HG02870 (cell line): Measurements from ENCODE around the gene PHF10.

Source experiments
- ATAC-seq: cut with Tn5 transposase; IDR thresholded peaks from one replicate; pipeline ENCODE4 v1.9.1; 2021; ENCODE audit warnings: mild to moderate bottlenecking, moderate library complexity; ENCODE audit not compliant: unreplicated experiment

PHF10 gene

DNA sequence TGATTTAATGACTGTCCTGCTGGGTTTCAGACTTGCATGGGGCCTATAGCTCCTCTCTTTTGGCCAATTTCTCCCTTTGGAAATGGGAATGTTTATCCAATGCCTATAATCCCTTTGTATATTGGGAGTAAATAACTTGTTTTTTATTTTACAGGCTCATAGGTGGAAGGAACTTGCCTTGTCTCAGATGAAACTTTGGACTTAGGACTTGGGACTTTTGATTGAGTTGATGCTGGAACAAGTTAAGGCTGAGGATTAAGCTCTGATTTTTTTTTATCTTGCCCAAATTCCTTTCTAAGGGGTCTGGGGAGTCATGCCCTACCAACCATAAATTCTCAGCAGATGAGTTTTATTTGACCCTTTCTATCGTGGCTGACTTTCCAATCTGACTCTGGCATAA lies 46.0 kb downstream of the PHF10 start:
- ATAC-seq: no peak

DNA sequence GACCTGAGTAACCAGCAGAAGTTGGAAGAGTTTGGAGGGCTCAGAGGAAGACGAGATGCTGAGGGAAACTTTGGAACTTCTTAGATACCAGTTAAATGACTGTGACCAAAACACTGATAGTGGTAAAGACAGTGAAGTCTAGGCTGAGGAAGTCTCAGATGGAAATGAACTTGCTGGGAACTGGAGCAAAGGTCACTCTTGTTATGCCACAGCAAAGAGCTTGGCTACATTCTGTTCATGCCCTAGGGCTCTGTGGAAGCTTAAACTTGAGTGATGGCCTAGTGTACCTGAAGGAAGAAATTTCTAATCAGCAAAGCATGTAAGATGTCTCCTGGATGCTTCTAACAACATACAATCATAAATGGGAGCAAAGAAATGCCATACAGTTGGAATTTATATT lies 47.2 kb downstream of the PHF10 start:
- no peak for ATAC-seq

DNA sequence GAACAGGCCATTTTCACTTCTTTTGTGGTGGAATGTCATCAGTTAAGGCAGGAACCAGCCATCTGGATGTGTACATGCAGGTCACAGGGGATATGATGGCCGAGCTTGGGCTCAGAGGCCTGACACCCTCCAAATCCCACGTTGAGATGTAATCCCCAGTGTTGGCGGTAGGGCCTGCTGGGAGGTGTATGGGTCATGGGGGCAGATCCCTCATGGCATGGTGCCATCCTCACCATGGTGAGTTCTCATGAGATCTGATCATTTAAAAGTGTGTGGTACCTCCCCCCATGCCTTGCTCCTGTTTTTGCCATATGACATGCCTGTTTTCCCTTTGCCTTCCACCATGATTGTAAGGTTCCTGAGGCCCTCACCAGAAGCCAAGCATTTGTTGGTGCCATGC lies 49.3 kb downstream of the PHF10 start:
- no peak for ATAC-seq

DNA sequence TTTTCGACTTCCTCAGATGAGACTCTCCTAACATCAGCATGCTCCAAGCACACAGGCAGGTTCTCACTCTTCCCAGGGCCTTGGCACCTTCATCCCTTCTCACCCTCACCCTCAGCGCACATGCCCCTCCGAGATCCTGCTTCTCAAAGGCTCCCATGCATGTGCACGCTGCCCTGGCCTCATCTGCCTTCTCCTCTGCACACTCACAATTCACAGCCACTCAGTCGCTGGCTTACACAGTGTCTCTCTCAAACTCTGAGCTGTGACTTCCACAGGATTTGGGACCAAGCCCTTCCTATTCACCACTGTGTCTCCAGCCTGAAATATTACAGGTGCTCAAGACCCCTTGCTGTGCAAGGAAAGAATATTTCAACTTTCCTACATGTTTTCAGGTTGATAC lies 52.7 kb downstream of the PHF10 start:
- no peak for ATAC-seq

DNA sequence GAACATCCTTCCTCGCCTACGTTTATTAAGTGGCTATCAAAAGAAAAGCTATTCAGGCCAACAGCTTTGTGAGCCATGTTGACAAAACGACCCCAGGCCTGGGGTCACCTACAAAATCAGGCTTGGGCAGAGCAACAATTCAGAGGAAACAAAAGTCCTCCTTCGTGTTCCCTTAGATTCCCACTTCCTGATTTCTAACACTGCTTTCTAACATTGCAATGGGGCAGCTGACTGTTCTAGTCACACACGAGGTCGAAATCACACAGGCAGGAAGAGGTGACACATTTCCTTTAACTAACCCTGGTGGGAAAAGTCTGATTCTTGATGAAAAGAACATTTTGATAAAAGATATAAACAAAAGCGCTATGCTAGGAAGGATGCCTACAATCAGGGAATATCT lies 54.4 kb downstream of the PHF10 start:
- ATAC-seq: no peak

DNA sequence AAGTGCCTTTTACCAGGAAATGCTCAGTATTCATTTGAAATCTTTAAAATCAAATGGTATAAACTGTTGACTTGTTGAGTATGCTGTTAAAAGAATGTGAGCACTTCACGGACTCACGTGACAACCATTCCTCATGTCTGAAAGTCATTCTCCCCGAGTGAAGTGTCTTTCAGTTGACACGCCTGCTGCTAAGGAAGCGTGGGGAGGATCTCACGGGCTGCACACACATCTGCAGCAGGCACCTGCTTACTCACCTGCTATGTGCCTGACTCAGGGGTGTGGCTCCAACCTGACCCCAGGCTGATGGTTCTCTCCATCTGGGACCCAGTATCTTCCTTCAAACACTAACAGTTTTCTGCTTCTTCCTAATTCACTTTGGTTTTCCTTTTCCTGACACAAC lies 55.2 kb downstream of the PHF10 start:
- ATAC-seq: no peak

DNA sequence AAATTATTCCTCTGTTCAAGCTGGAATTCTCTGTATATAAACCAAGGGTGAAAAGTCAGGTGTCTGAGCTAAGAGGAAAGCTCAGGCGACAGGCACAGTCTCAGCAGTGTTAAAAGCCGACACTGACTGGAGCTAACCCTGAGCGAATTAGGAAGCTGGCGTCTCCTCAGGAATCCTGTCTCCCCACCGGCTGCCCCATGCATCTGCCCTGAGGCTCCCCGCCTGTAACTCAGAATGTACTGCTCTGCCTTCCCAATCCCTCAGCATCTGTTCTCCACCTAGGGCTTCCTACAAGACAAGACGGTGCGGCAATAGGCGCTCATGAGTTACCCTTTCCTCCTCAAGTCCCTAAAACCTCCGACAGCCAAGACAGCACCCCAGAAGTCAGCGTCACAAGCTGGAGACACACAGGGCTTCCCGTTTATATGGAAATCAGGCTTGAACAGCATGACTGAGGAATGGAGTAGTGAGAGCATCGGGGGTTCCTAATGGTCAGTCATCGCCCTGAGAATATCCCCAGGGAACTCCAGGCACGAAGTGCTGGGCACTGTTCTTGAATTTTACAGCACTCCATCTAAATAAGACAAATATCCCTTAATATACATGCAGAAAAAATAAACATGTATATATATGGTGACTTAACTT lies 56.0 kb downstream of the PHF10 start:
- ATAC-seq: no peak

DNA sequence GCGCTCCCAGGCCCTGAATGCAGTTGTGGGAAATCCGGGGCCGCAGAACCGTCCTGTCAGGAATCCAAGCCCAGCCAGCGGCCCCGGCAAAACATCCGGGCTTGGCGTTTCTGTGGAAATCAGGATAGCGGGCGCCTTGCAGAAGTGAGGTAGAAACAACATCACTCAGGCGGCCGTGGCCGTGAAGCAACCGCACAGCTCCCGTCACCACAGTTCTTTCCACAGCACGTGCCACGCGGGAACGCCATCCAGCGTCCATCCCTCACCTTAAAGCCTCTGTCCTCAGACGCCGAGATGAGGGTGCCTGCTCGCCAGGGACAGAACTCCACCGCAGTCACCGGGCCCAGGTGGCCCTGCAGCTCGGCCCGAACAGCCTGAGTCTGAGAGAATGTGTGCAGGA lies 56.6 kb downstream of the PHF10 start:
- no peak for ATAC-seq

DNA sequence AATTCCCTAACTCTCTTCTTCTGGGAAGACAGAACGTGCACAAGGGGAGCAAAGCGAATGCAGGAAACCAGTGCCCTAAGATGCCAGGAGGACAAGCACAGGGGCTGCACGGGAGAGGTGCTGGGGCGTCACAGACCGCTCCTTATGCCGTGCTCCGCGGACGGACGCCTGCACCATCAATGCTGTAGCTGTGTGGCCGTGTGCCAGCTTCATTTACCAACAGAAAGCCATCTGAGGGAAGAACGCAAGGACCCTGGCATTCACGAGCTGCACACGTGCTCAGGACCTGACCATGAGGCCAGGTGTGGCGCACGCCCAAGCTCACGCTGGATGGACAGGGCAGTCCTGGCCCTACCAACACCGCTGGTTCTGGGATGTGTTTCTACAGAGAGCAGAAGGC lies 57.9 kb downstream of the PHF10 start:
- ATAC-seq: no peak

DNA sequence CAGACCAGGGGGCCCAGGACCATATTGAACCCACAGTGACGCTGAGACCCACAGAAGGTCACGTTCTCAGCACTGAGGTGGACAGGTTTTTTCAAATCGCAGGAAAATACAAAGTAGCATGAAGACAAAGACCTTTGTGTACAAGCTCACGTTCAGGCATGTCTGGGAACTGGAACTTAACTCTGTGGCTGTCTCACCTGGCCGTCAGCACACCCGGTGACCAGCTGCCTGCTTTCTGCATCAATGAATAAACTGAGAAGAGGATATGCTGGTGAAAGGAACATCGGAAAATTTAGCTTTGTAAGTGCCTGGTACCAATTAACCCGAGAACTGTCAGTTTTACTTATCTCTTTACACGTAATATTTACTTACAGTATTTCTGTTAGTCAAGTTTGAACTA lies 59.0 kb downstream of the PHF10 start:
- ATAC-seq: no peak

DNA sequence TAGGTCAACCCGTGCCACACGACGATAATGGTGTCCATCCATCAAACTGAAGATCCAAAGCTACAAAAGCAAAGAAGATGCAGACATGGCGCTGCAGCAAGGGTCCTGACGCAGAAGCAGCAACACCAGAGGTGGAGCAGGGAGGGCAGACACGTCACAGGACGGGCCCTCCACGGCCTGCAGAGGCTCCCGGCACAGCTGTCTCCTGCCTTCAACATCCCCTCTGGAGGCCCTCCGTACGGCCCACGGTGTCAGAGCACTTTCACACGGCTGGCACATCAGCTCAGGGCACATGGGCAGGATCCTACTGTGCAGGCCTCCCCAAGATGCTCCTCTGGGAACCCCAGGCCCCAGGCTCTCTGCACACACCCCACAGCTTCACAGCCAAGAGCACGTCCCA lies 60.1 kb downstream of the PHF10 start:
- no peak for ATAC-seq

DNA sequence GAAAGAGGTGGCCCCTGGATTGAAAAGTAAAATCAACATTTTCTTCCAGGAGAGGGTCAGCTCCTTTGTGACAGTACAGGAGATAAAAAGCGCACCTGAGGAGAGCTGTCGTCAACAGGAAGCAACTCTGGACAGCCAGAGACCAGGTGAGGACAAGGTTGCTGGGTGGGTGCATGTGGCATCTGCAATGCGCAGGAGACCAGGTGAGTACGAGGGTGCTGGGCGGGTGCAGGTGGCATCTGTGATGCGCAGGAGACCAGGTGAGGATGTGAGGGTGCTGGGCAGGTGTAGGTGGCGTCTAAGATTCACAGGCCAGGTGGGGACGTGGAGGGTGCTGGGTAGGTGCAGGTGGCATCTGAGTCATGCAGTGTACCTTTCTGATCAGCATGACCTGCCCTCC lies 60.8 kb downstream of the PHF10 start:
- ATAC-seq: no peak

DNA sequence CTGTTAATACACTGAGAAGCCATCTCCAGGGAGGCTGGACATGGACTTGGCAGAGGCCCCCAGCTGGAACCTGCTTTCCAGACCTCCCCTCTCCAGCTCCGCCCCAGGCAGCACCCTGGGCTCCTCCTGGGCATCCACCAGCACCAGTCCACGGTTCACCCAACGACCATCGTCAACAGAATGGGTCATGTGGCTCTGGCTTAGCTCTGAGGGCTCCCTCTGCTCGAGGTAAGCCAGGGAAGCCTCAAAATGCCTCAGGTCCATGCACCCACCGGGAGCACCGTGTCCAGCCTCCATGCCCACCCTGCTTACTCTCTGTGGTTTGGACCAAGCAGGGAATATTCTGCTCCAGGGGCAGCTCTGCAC lies 62.9 kb downstream of the PHF10 start:
- ATAC-seq: no peak

DNA sequence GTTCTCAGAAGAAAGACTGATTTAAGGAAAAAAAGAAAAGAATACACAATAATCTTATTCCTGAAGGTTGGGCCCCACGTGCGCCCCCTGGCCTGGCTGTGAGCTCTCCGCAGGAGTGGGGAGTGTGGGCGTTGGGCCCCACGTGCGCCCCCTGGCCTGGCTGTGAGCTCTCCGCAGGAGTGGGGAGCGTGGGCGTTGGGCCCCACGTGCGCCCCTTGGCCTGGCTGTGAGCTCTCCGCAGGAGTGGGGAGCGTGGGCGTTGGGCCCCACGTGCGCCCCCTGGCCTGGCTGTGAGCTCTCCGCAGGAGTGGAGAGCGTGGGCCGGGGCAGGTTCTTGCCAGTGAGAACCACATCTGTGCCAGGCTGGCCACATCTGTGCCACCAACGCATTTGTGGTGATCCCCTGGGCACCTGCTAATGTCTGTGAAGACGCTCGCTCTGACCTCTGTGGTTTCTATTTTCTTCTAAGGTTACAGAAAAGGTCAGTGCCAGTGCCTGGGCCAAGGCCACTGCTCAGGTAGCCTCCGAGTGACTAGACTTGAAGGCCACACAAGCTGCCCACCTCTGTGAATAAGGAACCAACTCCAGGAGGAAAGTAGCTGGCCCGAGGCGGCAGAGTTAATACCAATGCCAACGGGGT lies 63.4 kb downstream of the PHF10 start:
- no peak for ATAC-seq

DNA sequence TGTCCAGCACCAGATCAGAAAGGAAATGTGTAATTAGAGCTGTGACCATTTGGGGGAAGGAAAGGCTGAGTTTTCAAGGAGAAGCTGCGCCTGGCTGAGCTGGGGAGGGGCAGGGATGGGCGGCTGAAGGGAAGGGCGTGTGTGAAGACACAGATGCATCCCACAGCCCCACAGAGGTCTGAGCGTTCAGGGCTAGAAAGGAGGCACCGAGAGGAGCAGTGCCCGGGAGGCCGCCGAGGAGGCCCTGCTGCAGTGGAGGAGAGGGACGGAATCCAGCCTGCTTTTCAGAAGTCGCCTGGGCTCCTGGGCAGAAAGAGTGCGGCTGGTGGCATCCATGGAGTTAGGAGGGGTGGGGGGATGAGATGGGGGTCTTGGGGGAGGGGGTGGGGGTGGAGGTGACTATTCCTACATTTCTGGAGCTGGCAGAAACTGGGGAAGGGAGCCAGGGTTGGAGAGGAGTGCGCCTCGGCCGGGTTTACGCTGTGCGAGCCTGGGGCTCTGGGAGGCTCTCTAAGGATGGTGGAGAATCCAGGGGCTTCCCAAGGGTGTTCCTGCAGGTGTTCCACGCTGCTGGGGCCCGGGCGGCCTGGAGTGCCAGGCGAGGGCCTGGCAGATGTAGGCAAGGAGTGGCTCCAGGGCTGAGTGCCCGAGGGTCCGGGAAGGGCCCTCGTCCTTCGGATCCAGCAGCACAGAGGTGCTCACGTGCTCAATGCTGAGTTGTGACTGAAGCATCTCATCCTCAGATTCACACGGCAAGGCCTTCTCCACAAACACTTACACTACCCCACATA lies 64.3 kb downstream of the PHF10 start:
- ATAC-seq: no peak

DNA sequence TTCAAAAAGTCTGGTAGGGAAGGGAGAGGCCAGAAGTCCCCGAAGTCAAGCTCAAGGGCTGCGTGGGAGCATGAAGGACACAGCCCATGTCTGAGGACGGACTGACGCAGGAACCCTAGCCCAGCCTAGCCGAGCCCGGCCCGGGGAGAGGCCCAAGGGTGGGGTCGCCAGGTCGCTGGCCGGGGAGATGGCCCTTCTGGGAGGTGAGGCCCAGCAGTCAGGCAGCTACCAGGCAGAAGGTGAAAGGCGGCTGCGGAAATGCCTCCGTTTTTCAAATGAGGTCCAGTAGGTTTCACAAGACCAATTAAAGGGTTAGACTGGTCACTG lies 67.1 kb downstream of the PHF10 start:
- no peak for ATAC-seq

DNA sequence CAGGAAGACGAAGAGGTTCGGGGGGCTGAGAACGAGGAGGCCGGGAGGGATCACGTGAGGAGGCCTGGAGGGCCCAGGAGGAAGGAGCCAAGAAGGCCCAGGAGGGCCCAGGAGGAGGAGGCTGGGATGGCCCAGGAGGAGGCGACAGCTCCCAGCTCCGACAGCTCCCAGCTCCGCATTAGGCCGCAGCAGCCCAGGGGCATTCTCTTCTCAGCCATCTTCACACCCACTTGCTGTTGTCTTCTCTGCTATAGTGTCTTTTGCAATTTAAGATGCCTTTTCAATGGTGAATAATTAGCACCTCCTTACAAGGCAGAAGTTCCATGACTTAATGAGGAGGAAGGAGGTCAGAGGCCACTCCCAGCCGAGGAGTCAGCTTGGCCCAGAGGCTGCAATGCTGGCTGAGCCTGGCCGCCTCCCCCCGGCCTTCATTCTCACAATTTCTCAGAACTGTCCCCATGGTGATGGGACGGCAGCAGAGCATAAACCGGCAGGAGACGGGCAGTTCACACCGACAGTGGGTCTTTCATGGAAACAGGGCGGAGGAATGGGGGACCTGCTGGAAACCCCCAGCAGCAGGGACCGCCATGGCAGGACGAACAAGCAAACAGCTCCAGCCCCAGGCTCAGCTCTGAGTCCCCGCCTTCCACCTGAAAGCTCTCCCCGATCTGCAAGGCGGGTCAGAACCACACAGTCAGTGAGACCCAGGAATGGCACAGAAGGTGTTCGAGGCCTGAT lies 67.6 kb downstream of the PHF10 start:
- ATAC-seq: no peak

DNA sequence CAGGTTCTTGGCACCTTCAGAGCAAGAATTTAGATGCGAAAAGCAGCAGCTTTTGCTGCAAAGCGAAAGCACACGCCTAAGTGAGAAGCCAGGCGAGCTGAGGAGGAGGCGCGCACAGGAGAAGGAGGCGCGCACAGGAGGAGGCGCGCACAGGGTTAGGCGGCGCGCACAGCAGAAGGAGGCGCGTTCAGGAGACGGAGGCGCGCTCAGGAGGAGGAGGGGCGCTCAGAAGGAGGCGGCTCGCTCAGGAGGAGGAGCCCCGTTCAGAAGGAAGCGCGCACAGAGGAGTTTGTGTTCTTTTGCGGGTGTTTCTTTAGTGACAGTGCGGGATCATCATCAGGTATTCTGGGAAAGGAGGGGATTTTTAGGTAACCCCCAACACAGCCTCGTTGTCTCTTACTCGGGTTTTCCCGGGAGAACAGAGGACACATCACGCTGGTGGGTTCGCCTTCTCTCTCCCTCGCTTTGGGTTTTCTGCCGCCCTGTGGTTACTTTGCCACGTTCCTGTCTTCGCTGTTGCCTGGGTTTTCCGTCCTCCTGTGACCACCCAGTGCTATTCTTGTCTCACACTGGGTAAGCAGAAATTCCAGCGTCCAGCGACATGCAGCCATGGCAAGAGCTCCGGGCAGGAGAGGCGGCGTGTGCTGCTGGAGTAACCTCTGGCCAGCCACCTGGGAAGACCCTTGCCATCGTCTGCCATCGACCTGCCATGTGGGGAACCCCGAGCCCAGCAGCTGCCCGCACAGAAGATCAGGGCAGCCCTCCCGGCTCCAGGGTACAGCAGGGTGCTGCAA lies 69.5 kb downstream of the PHF10 start:
- peak; percentile 90 for ATAC-seq
